HG03095 (cell line): ENCODE results near the gene LPP.

Experiments used
- ATAC-seq: cut with Tn5 transposase; IDR thresholded peaks from one replicate; pipeline ENCODE4 v1.9.1; 2021; ENCODE audit warnings: moderate library complexity; ENCODE audit not compliant: unreplicated experiment

The LPP gene

GRCh38 chr3:188218603-188219002 is 64.6 kb downstream of the LPP start:
- no peak for ATAC-seq

DNA sequence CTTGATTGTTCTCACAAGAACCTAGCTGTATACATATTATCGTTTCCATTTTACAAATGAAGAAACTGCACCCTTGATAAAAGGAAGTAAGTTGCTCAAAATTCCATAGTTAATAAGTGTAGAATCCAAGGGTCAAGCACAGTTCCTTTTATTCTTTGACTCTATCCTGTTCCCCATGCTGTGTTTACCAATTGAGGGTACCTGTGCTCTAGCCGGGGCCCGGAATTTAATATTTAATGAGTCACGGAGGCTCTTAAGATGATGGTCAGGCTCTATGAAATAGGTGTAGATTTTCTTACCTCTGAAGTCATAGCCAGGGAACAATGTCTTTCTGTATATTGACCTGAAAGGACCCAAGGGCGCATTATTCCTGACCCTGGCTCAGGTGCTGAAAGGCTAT is 65.2 kb downstream of the LPP start:
- ATAC-seq, result no peak

GRCh38 chr3:188220097-188220788 is 66.3 kb downstream of the LPP start:
- ATAC-seq, result no peak

- no peak for ATAC-seq
Measured at GRCh38 chr3:188220988-188221818, 67.2 kb downstream of the LPP start.

DNA sequence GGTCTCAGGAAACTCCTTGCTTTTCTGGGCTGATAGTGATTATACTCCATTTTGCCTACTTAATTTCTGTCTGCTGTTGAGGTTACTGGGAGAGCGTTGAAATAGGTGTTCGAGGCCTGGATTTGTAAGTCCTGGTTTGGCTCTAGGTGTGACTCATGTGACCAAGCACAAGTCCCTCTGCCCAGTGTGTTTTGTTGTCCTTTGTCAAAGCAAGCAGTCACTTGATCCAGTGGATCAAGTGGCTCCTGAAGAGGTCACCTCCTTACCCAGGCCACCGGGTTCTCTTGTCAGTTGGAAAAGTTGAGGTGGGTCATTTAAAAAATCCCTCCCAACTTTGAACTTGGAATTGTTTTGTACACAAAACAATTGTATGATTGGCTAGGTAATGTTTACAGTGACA is 70.0 kb downstream of the LPP start:
- no peak for ATAC-seq

GRCh38 chr3:188227442-188227841 is 73.5 kb downstream of the LPP start:
- no peak for ATAC-seq

DNA sequence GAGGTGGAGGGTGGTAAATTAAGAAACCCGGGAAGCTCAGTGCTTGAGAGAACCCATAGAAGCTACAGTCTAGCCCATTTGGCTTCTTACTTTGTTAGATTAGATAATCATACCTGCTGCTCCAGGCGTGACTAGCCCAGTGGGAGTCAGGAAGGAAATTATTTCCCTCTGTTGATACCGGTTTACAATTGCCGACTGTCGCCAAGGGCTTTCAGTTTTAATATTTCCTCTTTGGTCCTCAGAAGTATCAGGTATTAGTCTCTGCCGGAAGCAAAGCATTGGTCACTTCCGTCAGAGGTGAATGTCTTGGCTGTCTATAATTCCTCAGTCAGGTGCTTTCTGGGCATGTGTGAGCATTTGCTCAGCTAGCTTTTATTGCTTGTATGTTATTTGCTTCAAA is 75.2 kb downstream of the LPP start:
- no peak for ATAC-seq

DNA sequence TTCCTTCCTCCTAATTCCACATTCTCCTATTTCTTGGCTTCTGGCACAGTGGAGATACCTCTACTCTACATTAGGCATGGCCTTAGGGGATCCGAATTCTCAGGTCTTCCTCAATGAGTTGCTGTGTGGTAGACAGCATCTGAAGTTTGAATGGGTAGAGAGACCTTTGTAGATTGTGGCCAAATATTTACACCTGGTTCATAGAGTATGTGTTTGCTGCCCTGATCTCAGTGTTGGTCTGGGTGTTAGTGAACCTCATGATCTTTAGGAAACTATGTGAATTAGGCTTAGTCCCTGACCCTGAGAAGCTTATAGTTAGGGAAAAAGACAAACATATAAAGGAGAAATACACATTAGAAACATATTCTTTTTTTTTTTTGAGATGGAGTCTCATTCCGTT is 75.8 kb downstream of the LPP start:
- no peak for ATAC-seq

- ATAC-seq, result no peak
Measured at GRCh38 chr3:188230962-188231361, 77.0 kb downstream of the LPP start.

DNA sequence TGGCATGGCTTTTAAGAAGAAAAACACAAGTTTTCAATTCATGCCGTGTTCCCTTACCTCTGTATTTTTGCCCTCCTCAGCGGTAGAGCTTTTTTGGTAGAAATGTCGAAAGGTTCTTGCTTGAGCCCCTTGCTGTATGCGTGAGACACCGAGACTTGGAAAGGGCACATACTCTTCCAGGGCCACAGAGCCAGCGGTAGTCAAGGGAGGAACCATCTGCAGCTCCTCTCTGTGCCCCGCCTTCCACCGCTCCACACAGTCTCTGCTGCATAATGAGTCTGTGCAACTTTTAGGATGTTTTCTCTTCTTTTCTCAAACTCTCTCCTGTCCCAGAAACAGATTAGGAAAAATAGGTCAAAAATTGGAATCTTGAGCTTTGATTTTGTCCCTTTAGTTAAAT is 77.5 kb downstream of the LPP start:
- ATAC-seq, result no peak

DNA sequence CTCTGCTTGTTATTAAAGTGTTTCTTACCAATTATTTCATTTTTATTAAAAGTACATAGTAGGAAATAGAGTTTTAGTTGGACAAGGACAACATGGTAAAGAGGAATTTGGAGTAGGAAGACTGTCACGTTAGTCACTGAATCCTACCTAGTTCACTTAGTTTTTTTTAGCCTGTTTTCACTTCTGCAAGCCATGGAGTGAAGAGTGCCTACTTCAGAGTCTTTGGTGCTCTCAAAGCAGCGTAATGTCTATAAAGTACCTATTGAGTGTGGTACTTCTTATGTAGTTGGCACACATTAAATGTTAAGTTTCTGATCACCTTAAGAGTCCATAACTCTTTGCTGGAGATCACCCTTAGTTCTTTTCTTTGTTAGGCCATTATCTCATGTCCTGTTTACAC is 78.7 kb downstream of the LPP start:
- no peak for ATAC-seq

GRCh38 chr3:188233320-188233719 is 79.4 kb downstream of the LPP start:
- ATAC-seq, result no peak

GRCh38 chr3:188234132-188234531 is 80.2 kb downstream of the LPP start:
- no peak for ATAC-seq

DNA sequence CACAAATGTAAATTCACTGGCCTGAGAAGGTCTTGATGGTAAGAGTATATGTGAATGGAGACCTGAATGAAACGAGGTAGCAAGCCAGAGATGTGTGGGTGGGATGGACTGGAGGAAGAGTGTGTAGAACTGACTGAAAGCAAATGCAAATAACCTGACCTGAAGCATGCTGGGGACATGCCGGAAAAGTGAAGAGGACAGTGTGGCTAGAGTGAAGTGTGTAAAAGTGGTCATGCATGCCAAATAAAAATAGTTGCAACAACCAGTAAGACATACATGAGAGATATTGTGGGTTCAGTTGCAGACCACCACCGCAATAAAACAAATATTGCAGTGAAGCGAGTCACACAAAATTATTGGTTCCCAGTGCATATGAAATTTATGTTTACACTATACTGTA is 82.3 kb downstream of the LPP start:
- ATAC-seq, result no peak

GRCh38 chr3:188239035-188239434 is 85.1 kb downstream of the LPP start:
- no peak for ATAC-seq

DNA sequence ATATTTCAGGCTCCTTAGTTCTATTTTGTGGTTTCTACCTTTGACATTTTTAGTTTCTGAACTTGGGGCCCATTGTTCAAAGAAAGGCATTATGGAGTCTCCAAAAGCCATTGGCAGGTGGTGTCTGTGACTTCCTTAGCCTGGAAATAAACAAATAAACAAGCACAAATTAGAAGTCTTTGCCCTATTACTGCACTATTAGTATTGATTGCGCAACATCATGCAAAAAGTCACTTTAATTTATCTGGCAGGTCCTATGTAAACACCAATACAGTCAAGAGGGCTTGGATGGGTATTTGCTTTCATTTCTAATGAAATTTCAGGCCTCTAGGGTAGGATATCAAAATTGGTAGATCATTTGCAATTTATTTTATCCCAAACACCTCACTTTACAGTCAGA is 85.6 kb downstream of the LPP start:
- ATAC-seq, result no peak

DNA sequence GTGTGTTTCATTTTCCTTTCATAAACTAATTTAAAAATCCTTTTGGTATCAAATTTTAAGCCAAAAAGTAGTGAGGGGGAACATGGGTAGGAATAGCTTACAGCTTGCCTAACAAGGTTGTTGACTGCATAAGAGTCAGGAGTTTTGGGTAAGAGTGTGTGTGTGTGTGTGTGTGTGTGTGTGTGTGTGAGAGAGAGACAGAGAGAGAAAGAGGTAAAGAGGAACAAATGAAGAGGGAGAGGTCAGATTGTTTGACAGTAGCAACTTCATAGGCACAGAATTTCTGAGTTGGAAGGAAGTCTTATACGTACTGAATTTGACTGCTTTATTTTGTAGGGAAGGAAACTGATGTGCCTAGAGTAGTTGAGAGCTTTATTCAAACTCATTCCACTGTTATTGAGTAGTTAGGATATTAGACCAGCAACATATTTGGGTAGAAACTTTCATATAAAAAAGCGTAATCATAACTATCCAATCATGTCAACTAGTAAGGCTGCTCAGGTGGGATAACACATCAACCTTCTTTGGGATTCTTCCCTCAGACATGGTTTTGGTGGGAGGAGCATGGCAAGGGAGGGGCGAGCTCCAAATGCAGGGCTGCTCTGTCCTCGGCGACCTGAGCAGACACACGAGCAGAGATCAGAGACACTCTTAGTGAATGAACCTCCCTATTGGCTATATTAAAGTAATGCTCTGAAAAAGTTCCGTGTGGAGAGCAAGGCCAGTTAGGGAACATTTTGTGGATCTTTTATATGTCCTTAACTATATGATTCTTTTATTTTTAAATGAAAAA is 86.4 kb downstream of the LPP start:
- ATAC-seq, result no peak

DNA sequence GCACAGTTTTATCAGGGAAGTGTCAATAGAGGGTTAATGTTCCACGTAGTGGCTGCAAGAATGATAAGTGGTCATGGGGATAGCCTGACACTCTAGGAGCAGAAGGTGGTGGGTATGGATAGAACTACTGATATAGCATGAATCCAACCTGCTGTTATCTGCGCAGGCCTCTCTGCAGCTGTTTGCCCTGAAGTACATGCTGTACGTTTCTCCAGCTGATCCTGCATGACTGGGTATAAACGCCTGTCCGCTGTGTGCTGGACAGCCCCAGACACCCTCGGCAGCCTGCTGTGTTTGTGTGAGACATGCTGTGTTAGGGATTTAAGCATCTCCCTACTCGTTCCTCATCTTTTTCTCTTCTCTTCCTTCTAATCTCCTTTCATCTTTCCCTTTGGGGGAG is 87.1 kb downstream of the LPP start:
- no peak for ATAC-seq

DNA sequence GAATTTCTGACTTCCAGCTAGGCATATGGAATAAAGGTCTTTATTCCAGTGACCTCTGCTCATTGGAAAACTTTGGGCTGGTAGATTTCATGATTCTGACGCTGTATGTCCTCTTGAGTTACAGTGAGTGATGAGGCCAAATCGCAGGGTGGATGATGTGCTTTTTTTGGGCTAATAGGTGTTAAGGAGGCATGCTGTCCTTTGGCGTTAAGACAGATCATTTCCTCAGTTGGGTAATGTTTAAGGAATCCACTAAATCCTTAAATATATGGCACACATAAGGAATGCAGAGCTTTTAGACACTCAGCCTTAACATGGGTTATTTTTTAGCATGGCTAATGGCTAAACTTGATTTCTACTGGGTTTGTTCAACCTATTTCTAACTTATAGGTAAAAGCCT is 87.9 kb downstream of the LPP start:
- ATAC-seq, result no peak

DNA sequence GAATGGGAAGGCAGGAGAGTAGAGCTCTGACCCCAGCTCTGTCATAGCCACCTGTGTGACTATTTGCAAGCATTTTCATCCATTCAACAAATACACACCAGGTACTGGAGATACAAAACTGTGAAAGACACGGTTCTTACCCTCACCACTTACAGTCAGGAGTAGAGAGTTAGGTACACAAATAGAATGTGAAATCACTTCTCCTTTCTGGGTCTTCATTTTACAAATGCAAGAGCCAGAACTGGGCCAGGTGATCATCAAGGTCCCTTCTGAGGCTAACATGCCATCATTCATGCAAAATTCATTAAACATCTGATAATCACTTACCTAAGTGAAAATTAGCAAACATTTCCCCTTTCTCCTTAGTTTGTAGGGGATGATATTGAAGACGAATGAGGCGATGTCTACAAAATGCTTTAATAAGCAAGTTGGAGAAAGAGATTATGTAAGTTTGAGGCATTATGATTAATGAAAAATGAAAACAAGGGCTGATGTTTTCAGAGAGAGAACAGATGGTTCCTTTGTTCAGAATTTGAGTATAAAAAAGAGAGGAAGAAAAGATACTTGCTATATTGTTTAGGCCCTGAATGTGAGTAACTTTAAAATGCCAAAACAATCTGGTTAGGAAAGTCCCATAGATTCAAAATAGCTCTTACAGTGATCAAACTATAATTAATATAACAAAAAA is 88.6 kb downstream of the LPP start:
- ATAC-seq, result no peak

DNA sequence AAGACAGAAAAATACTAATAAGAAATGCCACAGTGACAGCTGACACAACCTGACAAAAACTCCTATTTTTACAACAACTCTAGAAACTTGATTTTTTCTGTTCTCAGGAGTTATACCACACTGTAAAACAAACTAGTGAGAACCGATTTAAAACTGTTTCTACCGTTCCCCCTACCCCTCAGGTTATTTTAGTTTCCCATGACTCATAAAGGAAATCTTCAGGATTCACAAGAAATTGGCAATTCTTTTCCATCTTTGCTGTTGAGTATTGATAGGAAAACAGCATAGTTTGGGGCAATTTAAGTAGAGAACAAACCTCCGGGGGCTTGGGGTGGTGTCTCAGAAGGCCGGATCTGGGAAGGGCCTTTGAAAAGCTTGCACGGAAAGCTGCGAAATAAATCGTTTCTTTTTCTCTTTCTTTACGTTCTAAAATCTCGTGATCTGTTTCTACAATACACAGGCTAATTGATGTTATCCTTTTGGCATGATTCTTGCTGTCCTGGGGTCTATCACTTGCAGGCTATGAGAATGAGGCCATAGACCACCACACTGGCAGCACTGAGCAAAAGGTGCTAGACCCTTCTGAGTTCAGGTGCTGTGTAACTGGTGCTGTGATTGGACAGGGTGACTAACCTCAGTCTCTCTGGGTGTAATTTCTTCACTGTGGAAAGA is 89.3 kb downstream of the LPP start:
- ATAC-seq, result no peak
